Calu3 (cell line): ENCODE results near the gene SLC25A30. TPM values are rescaled to one million over a fixed set of nuclear protein-coding genes. Genes with fewer than 3 reads are reported as not detected.

Experiments used
- BruUV-seq: library from RNA; stranded (reverse); fragments of 400-500 nt; replicated peaks from 2 replicates; lab custom pipeline; 2021; lab: Mats Ljungman, UMichigan
- CTCF ChIA-PET: fragments of 300-600 bp; sonication (Branson Sonifier 250); formaldehyde crosslinking; loops from one replicate; lab custom pipeline; 2022; ENCODE audit warnings: antibody characterized with exemption; lab: Charles Lee
- DNase-seq: peaks from one replicate; pipeline ENCODE4 v3.0.0; 2022
- H3K27ac Mint-ChIP-seq: one replicate; pipeline ENCODE4 v1.8.0; 2022; ENCODE audit warnings: mixed read lengths; ENCODE audit not compliant: unreplicated experiment
- H3K27me3 Mint-ChIP-seq: one replicate; pipeline ENCODE4 v1.8.0; 2022; ENCODE audit warnings: mixed read lengths; ENCODE audit not compliant: unreplicated experiment
- H3K36me3 Mint-ChIP-seq: one replicate; pipeline ENCODE4 v1.8.0; 2022; ENCODE audit warnings: mild to moderate bottlenecking, moderate library complexity, mixed read lengths; ENCODE audit not compliant: insufficient read depth, unreplicated experiment
- H3K4me1 Mint-ChIP-seq: one replicate; pipeline ENCODE4 v1.8.0; 2022; ENCODE audit warnings: mild to moderate bottlenecking, low read depth, mixed read lengths; ENCODE audit not compliant: unreplicated experiment
- H3K4me3 Mint-ChIP-seq: one replicate; pipeline ENCODE4 v1.8.0; 2022; ENCODE audit warnings: mild to moderate bottlenecking, low read depth, moderate library complexity, mixed read lengths; ENCODE audit not compliant: unreplicated experiment
- H3K9me3 Mint-ChIP-seq: one replicate; pipeline ENCODE4 v1.8.0; 2022; ENCODE audit warnings: low read depth, mixed read lengths; ENCODE audit not compliant: unreplicated experiment
- CTCF ChIP-seq: fragments of 200-600 bp; IDR thresholded peaks from one replicate; pipeline ENCODE4 v1.8.0; 2022; ENCODE audit warnings: antibody characterized with exemption; ENCODE audit not compliant: unreplicated experiment
- intact Hi-C: fragments of 100-400 bp; cut with micrococcal nuclease; formaldehyde crosslinking; loops from one replicate; pipeline ENCODE4 v1.10.0; 2022; ENCODE audit not compliant: unreplicated experiment
- total RNA-seq: library from RNA; stranded (reverse); gene quantifications from 2 replicates; pipeline ENCODE4 v1.2.3, GENCODE V29; 2022

Gene SLC25A30
- total RNA-seq, 1 experiment from 2014 or later = 18.2 TPM

- CTCF ChIA-PET = interaction anchor here (0.6 kb wide), 1 partner anchor 34 kb away, joined by 3 read pairs; no protein-coding TSS in a partner anchor
- intact Hi-C loops = no loop called here
- H3K9me3 Mint-ChIP-seq = no peaks in the 10 kb centered on the region
- no TSS peak for BruUV-seq
- H3K4me1 Mint-ChIP-seq = peaks cover 26% of the 10 kb centered on the region
- no peak for DNase-seq
- no peak for TF ChIP-seq CTCF
- H3K27ac Mint-ChIP-seq = no peak overlapping the region
- H3K4me3 Mint-ChIP-seq = no peak overlapping the region
- peaks cover 22% of the 10 kb centered on the region for H3K36me3 Mint-ChIP-seq
- H3K27me3 Mint-ChIP-seq = no peaks in the 10 kb centered on the region
Measured at GRCh38 chr13:45372189-45373161, 45.7 kb downstream of the SLC25A30 start.

DNA sequence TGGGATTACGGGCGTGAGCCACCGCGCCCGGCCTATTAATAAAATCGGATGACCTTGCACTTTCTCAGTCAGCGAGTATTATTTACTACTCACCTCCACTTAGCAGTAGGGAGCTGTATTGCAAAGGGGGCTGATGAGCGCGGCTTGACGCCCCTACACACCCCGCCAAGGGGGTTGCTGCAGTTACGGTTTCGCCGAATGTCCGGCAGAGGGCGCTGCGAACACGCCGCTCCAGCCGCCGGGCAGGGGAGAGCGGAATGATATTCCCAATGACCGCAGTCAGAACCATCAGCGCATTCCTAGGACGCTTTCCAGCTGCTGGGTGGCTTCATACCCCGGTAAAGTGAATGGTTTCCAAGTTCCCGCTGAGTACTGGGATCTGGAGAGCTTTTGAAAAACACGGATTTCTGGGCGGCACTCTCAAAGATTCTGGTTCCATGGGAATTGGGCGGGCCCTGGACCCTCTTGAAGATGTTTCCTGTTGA lies 47.2 kb downstream of the SLC25A30 start:
- Mint-ChIP-seq H3K4me1 (peaks cover 33% of the 10 kb centered on the region), H3K9me3 (no peaks in the 10 kb centered on the region), H3K4me3 (no peak overlapping the region), H3K27ac (no peak overlapping the region), H3K36me3 (peaks cover 27% of the 10 kb centered on the region), H3K27me3 (no peaks in the 10 kb centered on the region)
- CTCF ChIA-PET = no interaction called here
- no TSS peak for BruUV-seq
- intact Hi-C loops = no loop called here
- no peak for TF ChIP-seq CTCF
- no peak for DNase-seq

DNA sequence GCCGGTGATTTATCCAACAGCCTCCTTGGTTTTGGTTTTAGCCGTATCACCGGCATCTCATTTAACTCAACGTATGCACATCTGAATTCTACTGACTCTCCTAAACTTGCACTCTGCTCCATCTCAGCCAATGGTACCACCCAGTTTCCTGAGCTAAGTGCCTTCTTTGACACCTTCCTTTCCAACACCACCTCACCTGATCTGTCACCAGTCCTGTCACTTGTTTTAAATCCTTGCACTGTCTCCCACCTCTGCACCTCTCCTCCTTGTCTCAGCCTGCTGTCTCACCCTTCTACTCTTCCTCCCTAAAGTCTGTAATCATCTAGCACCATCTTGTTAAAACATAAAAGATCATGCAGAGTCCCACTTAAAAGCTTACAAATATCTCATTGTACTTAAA lies 49.1 kb downstream of the SLC25A30 start:
- no peak for TF ChIP-seq CTCF
- H3K9me3 Mint-ChIP-seq = no peaks in the 10 kb centered on the region
- H3K36me3 Mint-ChIP-seq = peaks cover 33% of the 10 kb centered on the region
- CTCF ChIA-PET = interaction anchor here (1.5 kb wide), 1 partner anchor 25 kb away, joined by 3 read pairs; no protein-coding TSS in a partner anchor
- no TSS peak for BruUV-seq
- no peaks in the 10 kb centered on the region for H3K27me3 Mint-ChIP-seq
- DNase-seq = no peak
- intact Hi-C loops = no loop called here
- peak overlapping the region; percentile 46 for H3K27ac Mint-ChIP-seq
- peaks cover 33% of the 10 kb centered on the region for H3K4me1 Mint-ChIP-seq
- no peak overlapping the region for H3K4me3 Mint-ChIP-seq

DNA sequence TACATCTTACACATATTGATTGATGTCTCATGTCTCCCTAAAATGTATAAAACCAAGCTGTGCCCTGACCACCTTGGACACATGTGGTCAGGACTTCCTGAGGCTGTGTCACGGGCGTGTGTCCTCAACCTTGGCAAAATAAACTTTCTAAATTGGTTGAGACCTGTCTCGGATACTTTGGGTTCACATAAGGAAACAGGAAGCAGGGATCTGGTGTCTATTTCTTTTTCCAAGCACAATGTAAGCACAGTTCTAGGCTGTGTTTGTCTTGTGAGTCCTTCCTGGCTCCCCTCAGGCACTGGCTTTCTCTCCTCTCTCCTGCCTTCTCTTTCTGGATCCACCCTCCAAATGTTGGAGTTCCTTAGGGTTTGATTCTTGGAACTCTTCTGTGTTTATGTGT lies 49.6 kb downstream of the SLC25A30 start:
- Mint-ChIP-seq H3K4me1 (peaks cover 33% of the 10 kb centered on the region), H3K9me3 (no peaks in the 10 kb centered on the region), H3K36me3 (peaks cover 33% of the 10 kb centered on the region), H3K27me3 (no peaks in the 10 kb centered on the region), H3K4me3 (no peak overlapping the region), H3K27ac (peak overlapping the region; percentile 46)
- BruUV-seq = no TSS peak
- TF ChIP-seq CTCF = no peak
- CTCF ChIA-PET = interaction anchor here (0.6 to 1.5 kb wide), 2 partner anchors 25 to 37 kb away, joined by 3 read pairs; no protein-coding TSS in a partner anchor
- peak; percentile 23 for DNase-seq
- intact Hi-C loops = no loop called here
